Measurements from ENCODE around the gene ZNF101.

GRCh38 chr19:19663256-19664120 is 5.2 kb upstream of the ZNF101 start, which contains the start of gene ATP13A1:
- TF ChIP-seq POLR2A (IDR thresholded peaks at IDR 0.05) (peak in 2 of 3 donors; percentile 16 to 72), CTCF (IDR thresholded peaks at IDR 0.05 in 8 of 11, conservative IDR thresholded peaks at IDR 0.05 in 3 of 11) (peak in 3 of 11 experiments; percentile 9 to 37 (median 25)), POLR2AphosphoS5 (IDR thresholded peaks at IDR 0.05) (peak; percentile 95 to 96 (median 96))
